K562 (cell line): ENCODE results near the gene MBD6. TPM values are rescaled to one million over a fixed set of nuclear protein-coding genes. Genes with fewer than 3 reads are reported as not detected.

Experiments
- ELF2 ChIP-seq: fragments of 250-450 bp; sonication (Bioruptor Pico); IDR thresholded peaks from 2 replicates; pipeline ENCODE4 v1.5.0; 2021; ENCODE audit warnings: mild to moderate bottlenecking
- KLF10 ChIP-seq: fragments of 250-450 bp; sonication (Bioruptor Pico); IDR thresholded peaks from 2 replicates; pipeline ENCODE4 v1.6.1; 2021; ENCODE audit warnings: matching md5 sums
- NR4A1 ChIP-seq, 2 experiments: fragments of 250-450 bp in 1 of 2; fragments of 450-650 bp in 1 of 2; sonication (Bioruptor Pico) in 1 of 2; IDR thresholded peaks; 2 replicates each; pipeline versions ENCODE4 v1.4.0 to v1.6.1; 2016 to 2020; ENCODE audit warnings: mild to moderate bottlenecking in 2 of 2, missing compliant biosample characterization in 1 of 2, missing genetic modification characterization in 1 of 2, moderate library complexity in 1 of 2
- POLR2A ChIP-seq: fragments of 450-650 bp; conservative IDR thresholded peaks from 2 replicates; pipeline ENCODE4 v1.6.1; 2016
- POLR2AphosphoS2 ChIP-seq: IDR thresholded peaks from 2 replicates; pipeline ENCODE4 v1.6.1; 2012; ENCODE audit warnings: low read length, improper control_type of control experiment
- POLR2AphosphoS5 ChIP-seq: IDR thresholded peaks from 2 replicates; pipeline ENCODE4 v1.6.1; 2011; ENCODE audit warnings: mild to moderate bottlenecking, low read depth, low read length, moderate library complexity; ENCODE audit not compliant: control insufficient read depth, insufficient read depth
- POLR2G ChIP-seq: fragments of 200-400 bp; formaldehyde crosslinking; IDR thresholded peaks from 2 replicates; pipeline ENCODE4 v1.6.1; 2017; ENCODE audit warnings: low read depth, mild to moderate bottlenecking, antibody characterized with exemption, low read length, moderate library complexity
- RBFOX2 ChIP-seq: fragments of 200-400 bp; formaldehyde crosslinking; IDR thresholded peaks from 2 replicates; pipeline ENCODE4 v1.6.1; 2017; ENCODE audit warnings: low read depth, mild to moderate bottlenecking, low read length, moderate library complexity
- SP1 ChIP-seq: sonication (generic); formaldehyde crosslinking; IDR thresholded peaks from 2 replicates; pipeline ENCODE4 v1.8.1; 2022; ENCODE audit warnings: mild to moderate bottlenecking, missing genetic modification reagents
- TEAD4 ChIP-seq, 2 experiments: sonication (generic) in 1 of 2; formaldehyde crosslinking in 1 of 2; IDR thresholded peaks; 2 replicates each; pipeline versions ENCODE4 v1.6.1 to v1.8.0; 2012 to 2022; ENCODE audit warnings: borderline replicate concordance in 1 of 2, inconsistent platforms in 1 of 2, low read length in 1 of 2, mild to moderate bottlenecking in 1 of 2, missing genetic modification reagents in 1 of 2
- ZNF263 ChIP-seq: sonication (generic); formaldehyde crosslinking; IDR thresholded peaks from 2 replicates; pipeline ENCODE4 v1.8.0; 2022; ENCODE audit warnings: mild to moderate bottlenecking, missing genetic modification reagents, borderline replicate concordance
- ZNF780A ChIP-seq: fragments of 250-450 bp; sonication (Bioruptor Pico); IDR thresholded peaks from 2 replicates; pipeline ENCODE4 v1.5.0; 2021; ENCODE audit warnings: mild to moderate bottlenecking
- polyA plus RNA-seq, 8 experiments: library from polyadenylated mRNA; depleted of rRNA in 4 of 8; stranded (reverse) in 5 of 8; unstranded in 3 of 8; fragments of >200 nt; fragmentation: Nextera tagmentation in 2 of 8; fragmentation: Illumina TruSeq in 1 of 8; extraction: Ambion mirVana in 2 of 8; extraction: Trizol in 1 of 8; gene quantifications; 2 replicates each; pipeline versions ENCODE4 v1.2.1 to v1.2.3, GENCODE V29; 2011 to 2014; ENCODE audit warnings: inconsistent platforms in 1 of 8, missing spikeins in 1 of 8
- total RNA-seq, 7 experiments: library from RNA; depleted of rRNA in 6 of 7; stranded (reverse); fragments of >200 nt in 6 of 7; fragmentation: Illumina TruSeq in 2 of 7; extraction: Trizol in 2 of 7; gene quantifications; 2 replicates each; pipeline versions ENCODE4 v1.2.1 to v1.2.3, GENCODE V29; 2011 to 2021; ENCODE audit warnings: low replicate concordance in 1 of 7
- TF ChIP-seq, protein P1 (sequence below), 2 experiments: fragments of 450-650 bp; conservative IDR thresholded peaks; 2 replicates each; pipeline ENCODE4 v1.6.1; 2017; ENCODE audit warnings: mild to moderate bottlenecking in 2 of 2, moderate library complexity in 2 of 2
- TF ChIP-seq, protein P2 (sequence below): IDR thresholded peaks from 2 replicates; pipeline ENCODE4 v1.6.1; 2011; ENCODE audit warnings: borderline replicate concordance, low read depth, mild to moderate bottlenecking, moderate library complexity, low read length; ENCODE audit not compliant: insufficient read depth, poor library complexity, severe bottlenecking

Gene MBD6
- total and polyA plus RNA-seq, 9 of the 15 experiments (the other 6 are each of a cell fraction or from before 2014, with no cell fraction given), result 2.0 to 54.8 (median 3.8) TPM

DNA sequence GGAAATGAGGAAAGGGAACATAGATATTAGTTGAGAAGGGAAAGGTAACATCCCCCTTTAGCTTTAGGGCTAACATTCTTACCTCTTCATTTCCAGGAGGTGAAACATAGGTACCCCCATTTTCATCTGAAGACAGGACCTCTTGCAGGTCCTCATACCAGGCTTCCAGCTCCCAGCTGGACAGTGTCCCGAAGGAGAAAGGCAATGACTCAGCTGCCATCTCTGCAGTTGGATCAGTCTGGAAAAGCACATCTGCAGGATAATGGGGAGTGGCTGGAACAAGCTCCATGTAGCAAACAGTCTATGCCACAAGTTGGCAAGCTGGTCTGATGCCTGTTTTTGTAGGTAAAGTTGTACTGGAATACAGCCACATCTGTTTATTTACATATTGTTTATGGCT, 5.4 kb upstream of the MBD6 start (continued):
- 0 out of 2 replicates have a peak, but pooled peaks have one; percentile 6 for TF ChIP-seq POLR2G
- 0 out of 2 replicates have a peak, but pooled peaks have one; percentile 22 for TF ChIP-seq ZNF780A (CRISPR knock-in tag)
- TF ChIP-seq POLR2AphosphoS5, result peak; percentile 64
- peak; percentile 77 for TF ChIP-seq POLR2AphosphoS2
- 0 out of 2 replicates have a peak, but pooled peaks have one; percentile 32 for TF ChIP-seq RBFOX2
- TF ChIP-seq, protein P1, sequence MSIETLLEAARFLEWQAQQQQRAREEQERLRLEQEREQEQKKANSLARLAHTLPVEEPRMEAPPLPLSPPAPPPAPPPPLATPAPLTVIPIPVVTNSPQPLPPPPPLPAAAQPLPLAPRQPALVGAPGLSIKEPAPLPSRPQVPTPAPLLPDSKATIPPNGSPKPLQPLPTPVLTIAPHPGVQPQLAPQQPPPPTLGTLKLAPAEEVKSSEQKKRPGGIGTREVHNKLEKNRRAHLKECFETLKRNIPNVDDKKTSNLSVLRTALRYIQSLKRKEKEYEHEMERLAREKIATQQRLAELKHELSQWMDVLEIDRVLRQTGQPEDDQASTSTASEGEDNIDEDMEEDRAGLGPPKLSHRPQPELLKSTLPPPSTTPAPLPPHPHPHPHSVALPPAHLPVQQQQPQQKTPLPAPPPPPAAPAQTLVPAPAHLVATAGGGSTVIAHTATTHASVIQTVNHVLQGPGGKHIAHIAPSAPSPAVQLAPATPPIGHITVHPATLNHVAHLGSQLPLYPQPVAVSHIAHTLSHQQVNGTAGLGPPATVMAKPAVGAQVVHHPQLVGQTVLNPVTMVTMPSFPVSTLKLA (conservative IDR thresholded peaks at IDR 0.05), result 0 out of 4 replicates have a peak, but pooled peaks of 1 of the 2 experiments have one; percentile 14
- TF ChIP-seq NR4A1 (CRISPR knock-in tag; IDR thresholded peaks at IDR 0.05), result no peak
- no peak for TF ChIP-seq NR4A1 (tag; IDR thresholded peaks at IDR 0.05)
- peak; percentile 6; the same call in 1 of the 2 replicates for TF ChIP-seq TEAD4 (IDR thresholded peaks at IDR 0.05; ENCODE audit: low read length)
- TF ChIP-seq TEAD4 (CRISPR knock-in tag; IDR thresholded peaks at IDR 0.05; ENCODE audit: borderline replicate concordance), result no peak
- 0 out of 2 replicates have a peak, but pooled peaks have one; percentile 12 for TF ChIP-seq POLR2A
- TF ChIP-seq ELF2, result 0 out of 2 replicates have a peak, but pooled peaks have one; percentile 36
- TF ChIP-seq SP1 (CRISPR knock-in tag), result 0 out of 2 replicates have a peak, but pooled peaks have one; percentile 13
- TF ChIP-seq, protein P2, sequence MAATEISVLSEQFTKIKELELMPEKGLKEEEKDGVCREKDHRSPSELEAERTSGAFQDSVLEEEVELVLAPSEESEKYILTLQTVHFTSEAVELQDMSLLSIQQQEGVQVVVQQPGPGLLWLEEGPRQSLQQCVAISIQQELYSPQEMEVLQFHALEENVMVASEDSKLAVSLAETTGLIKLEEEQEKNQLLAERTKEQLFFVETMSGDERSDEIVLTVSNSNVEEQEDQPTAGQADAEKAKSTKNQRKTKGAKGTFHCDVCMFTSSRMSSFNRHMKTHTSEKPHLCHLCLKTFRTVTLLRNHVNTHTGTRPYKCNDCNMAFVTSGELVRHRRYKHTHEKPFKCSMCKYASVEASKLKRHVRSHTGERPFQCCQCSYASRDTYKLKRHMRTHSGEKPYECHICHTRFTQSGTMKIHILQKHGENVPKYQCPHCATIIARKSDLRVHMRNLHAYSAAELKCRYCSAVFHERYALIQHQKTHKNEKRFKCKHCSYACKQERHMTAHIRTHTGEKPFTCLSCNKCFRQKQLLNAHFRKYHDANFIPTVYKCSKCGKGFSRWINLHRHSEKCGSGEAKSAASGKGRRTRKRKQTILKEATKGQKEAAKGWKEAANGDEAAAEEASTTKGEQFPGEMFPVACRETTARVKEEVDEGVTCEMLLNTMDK, result no peak
- TF ChIP-seq KLF10 (CRISPR knock-in tag), result 0 out of 2 replicates have a peak, but pooled peaks have one; percentile 63
- TF ChIP-seq ZNF263, result 0 out of 2 replicates have a peak, but pooled peaks have one; percentile 2
